Neural cell (in vitro differentiated cells): ENCODE data around the gene LYPLAL1.

ENCODE experiments used
- EZH2 ChIP-seq: fragments of 200-600, 300-800 bp; shearing (Covaris generic), sonication (generic); IDR thresholded peaks from 2 replicates; pipeline ENCODE4 v1.6.1; 2014; ENCODE audit warnings: antibody characterized with exemption, low read length, borderline replicate concordance, mild to moderate bottlenecking; ENCODE audit not compliant: insufficient read depth, poor library complexity, severe bottlenecking
- SMC3 ChIP-seq: fragments of 450-650 bp; conservative IDR thresholded peaks from 2 replicates; pipeline ENCODE4 v1.6.1; 2014; ENCODE audit warnings: antibody characterized with exemption, mild to moderate bottlenecking, moderate library complexity; ENCODE audit not compliant: poor library complexity
- TAF1 ChIP-seq: IDR thresholded peaks from 2 replicates; pipeline ENCODE4 v1.6.1; 2012; ENCODE audit warnings: low read depth
- TF ChIP-seq, protein P1 (sequence below): fragments of 450-650 bp; IDR thresholded peaks from 2 replicates; pipeline ENCODE4 v1.5.1; 2014; ENCODE audit warnings: antibody characterized with exemption, mild to moderate bottlenecking, moderate library complexity; ENCODE audit not compliant: poor library complexity, severe bottlenecking
- TF ChIP-seq, protein P2 (sequence below): IDR thresholded peaks from 2 replicates; pipeline ENCODE4 v1.6.1; 2012; ENCODE audit warnings: borderline replicate concordance

DNA sequence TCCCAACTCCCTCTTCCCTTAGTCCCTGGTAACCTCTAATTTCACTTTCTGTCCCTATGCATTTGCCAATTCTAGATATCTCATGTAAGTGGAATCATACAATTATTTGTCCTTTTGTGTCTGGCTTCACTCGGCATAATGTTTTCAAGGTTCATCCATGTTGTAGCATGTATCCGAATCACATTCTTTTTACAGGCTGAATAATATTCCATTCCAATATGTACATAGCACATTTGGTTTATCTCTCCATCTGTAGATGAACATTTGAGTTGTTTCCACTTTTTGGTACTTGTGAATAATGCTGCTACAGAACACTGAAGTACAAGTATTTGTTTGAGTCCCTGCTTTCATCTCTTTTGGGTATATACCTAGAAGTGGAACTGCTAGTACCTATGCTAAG, 857 bp upstream of the LYPLAL1 start:
- TF ChIP-seq EZH2 (no peak), TAF1 (no peak), SMC3 (no peak)
- TF ChIP-seq, protein P1, sequence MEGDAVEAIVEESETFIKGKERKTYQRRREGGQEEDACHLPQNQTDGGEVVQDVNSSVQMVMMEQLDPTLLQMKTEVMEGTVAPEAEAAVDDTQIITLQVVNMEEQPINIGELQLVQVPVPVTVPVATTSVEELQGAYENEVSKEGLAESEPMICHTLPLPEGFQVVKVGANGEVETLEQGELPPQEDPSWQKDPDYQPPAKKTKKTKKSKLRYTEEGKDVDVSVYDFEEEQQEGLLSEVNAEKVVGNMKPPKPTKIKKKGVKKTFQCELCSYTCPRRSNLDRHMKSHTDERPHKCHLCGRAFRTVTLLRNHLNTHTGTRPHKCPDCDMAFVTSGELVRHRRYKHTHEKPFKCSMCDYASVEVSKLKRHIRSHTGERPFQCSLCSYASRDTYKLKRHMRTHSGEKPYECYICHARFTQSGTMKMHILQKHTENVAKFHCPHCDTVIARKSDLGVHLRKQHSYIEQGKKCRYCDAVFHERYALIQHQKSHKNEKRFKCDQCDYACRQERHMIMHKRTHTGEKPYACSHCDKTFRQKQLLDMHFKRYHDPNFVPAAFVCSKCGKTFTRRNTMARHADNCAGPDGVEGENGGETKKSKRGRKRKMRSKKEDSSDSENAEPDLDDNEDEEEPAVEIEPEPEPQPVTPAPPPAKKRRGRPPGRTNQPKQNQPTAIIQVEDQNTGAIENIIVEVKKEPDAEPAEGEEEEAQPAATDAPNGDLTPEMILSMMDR, result no peak
- TF ChIP-seq, protein P2, sequence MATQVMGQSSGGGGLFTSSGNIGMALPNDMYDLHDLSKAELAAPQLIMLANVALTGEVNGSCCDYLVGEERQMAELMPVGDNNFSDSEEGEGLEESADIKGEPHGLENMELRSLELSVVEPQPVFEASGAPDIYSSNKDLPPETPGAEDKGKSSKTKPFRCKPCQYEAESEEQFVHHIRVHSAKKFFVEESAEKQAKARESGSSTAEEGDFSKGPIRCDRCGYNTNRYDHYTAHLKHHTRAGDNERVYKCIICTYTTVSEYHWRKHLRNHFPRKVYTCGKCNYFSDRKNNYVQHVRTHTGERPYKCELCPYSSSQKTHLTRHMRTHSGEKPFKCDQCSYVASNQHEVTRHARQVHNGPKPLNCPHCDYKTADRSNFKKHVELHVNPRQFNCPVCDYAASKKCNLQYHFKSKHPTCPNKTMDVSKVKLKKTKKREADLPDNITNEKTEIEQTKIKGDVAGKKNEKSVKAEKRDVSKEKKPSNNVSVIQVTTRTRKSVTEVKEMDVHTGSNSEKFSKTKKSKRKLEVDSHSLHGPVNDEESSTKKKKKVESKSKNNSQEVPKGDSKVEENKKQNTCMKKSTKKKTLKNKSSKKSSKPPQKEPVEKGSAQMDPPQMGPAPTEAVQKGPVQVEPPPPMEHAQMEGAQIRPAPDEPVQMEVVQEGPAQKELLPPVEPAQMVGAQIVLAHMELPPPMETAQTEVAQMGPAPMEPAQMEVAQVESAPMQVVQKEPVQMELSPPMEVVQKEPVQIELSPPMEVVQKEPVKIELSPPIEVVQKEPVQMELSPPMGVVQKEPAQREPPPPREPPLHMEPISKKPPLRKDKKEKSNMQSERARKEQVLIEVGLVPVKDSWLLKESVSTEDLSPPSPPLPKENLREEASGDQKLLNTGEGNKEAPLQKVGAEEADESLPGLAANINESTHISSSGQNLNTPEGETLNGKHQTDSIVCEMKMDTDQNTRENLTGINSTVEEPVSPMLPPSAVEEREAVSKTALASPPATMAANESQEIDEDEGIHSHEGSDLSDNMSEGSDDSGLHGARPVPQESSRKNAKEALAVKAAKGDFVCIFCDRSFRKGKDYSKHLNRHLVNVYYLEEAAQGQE, result no peak
